ENCODE results near the gene CYB5D1.

- TF ChIP-seq CTCF (IDR thresholded peaks at IDR 0.05) (no peak), EP300 (IDR thresholded peaks at IDR 0.05) (no peak), POLR2A (IDR thresholded peaks at IDR 0.05) (no peak)
These were observed 37.6 kb upstream of the CYB5D1 start for GRCh38 chr17:7820231-7820630.

All from tibial nerve (tissue), 4 donors.